HG02852 (cell line): ENCODE data around the gene PHACTR1.

ENCODE experiments used
- ATAC-seq: cut with Tn5 transposase; IDR thresholded peaks from one replicate; pipeline ENCODE4 v1.9.1; 2021; ENCODE audit warnings: mild to moderate bottlenecking, moderate library complexity; ENCODE audit not compliant: unreplicated experiment

Gene PHACTR1

DNA sequence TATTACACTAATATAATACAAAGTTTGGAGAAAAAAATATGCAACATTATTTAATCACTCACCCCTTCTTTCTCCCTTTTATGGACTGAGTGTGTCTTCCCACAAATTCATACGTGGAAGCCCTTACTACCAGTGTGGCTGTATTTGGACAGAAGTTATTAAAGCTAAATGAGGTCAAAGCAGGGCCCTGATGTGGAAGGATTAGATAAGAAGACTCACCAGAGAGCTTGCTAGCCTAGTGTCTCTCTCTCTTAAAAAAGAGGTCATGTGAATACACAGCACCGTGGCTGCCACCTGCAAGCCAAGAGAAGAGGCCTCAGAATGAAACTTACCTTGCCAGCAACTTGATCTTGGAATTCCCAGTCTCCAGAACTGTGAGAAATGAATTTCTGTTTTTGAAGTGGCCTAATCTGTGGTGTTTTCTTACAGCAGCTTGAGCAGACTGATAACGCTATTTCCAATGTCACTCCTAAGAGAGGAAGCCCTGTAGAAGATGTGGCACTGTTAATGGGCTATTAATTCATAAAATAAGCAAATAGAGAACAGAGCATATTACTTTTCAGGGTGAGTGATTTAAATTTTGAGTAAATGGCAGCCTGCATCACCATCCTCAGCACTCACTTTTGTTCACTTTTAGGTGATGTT lies 378.3 kb downstream of the PHACTR1 start:
- no peak for ATAC-seq

DNA sequence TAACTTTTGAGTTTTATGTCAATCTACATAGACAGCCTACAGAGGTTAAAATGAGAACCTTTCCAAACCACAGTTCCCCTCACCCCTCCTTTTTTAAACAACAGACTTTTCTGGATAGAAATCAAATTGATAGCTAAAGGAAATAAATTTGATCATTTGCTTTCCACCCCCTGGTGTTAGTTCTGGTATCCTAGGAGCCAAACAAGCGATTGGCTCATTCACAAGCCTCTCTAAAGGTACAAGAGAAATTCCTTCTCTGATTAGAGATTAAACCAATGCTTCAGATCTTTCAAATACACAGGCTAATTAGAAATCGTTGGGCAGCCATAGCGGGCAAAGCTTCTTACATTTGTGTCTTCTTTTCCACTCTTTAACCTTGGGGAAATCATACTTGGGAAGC lies 379.5 kb downstream of the PHACTR1 start:
- no peak for ATAC-seq

DNA sequence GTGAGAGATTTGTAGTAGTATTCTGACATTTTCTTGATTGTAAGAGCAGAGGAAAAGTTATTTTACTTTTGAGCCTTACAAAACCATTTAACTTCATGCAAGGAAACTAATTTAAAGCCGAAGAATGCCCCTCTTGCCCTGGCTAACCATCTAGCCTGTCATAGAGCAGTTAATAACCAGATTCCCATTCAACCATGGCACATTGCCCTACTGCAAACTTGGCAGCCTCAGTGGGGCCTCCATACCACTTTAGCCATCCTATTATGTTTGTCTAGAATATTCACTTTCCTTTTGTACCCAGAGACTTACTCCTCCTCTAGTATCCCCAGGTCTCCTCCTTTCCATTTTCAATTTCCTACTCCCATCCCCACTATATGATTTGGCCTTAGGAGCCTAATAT lies 380.9 kb downstream of the PHACTR1 start:
- ATAC-seq: no peak

DNA sequence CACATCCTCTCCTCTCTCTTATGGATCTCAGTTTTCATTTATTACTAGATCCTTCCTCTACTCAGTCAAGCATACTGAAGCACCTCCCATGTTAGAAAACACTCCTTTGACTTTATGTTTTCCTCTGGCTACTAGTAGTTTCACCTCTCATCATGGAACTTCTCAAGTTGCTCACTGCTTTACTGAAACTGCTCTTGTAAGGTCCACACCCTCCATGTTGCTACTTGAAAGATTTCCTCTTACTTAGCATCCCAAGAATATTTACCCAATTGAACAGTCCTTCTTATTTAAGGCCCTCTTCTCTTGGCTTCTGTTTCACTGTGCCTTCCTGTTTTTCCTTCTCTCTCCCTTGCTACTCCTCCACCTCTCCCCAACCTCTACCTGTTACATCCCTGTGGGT lies 381.4 kb downstream of the PHACTR1 start:
- ATAC-seq: no peak

DNA sequence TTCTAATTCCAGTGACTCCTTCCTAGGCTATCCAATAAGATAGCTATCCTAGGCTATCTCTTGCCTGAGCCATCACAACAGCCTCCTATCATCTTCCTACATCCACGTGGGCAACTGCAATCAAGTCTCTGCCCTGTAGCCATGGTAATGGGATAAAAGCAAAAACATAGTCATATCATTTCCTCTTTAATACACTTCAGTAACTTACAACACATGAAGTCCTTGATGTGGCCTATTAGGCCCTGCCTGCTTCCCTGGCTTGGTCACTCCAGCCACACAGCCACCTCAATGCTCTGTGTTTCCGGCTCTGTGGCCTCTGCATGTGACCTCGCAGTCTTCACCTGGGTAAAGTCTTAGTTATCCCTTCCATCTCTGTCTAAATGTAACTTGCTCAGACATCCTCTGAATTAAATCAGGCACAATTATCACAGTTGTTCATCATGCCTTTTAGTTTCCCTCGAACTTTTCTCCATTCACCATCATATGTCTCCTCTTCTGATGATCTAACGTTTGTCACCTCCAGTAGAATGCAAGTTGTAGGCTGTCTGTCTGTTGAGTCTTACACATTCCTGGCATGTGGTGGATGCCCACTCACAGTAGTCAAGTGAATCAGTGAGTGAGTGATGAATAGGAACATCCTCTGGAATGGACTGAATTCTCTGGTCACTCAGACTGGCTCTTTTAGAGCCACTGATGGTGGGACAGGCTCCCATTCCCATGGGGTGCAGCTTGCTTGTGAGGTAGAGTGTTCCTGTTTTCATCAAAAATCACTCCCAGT lies 382.4 kb downstream of the PHACTR1 start:
- ATAC-seq: no peak

DNA sequence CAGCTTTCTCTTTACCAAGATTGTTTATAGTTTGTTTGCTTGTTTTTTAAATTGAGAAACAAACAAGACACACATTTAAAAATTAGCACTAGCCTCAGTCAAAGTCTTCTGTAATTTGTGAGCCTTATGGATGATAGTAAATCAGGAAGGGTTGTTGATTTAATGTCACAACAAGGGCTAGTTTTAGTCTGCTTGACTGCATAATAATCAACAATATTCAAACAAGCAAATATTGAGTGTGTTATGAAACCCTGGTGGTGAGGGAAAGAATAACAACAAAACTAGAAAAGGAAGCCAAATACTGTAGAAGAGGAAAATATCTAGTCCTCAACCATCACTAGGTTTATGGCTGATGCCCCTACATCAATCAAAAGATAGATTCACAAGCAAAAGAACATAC lies 383.2 kb downstream of the PHACTR1 start:
- no peak for ATAC-seq

DNA sequence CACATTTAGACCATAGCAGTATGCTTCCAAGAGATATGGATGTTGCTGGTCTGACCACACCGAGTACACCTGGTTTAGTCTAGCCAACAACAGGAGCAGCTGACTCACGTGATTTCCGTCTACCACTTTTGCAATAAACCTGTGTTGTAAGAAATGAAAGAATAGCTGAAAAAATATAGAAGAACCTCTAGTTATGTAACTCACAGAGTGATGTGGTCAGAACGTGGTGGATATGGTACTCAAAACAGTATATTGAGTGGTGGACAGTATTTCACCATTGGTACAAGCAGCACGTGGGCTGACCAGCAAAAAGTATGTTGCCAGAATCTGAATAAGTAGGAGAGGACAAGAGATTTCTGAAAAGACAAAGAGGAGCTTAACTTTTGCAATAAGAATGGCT lies 384.8 kb downstream of the PHACTR1 start:
- no peak for ATAC-seq

DNA sequence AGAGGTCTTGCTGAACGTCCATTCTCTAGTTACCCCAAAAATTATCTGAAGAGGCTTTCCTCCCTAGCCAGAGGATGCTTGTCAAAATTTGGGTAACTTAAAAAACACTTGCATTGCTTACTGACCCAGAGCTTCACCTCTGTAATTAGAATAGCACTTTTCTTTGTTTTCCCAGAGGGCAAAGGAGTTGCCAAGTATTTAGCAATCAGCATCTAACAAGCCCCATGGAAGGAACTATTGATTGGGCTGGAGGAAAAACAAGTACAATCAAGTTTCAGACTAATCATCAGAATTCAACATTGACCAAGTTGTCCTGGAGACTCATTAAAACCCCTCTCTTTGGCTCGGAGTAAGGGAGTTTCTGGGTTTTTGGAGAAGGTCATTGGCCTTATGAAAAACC lies 385.4 kb downstream of the PHACTR1 start:
- ATAC-seq: no peak

DNA sequence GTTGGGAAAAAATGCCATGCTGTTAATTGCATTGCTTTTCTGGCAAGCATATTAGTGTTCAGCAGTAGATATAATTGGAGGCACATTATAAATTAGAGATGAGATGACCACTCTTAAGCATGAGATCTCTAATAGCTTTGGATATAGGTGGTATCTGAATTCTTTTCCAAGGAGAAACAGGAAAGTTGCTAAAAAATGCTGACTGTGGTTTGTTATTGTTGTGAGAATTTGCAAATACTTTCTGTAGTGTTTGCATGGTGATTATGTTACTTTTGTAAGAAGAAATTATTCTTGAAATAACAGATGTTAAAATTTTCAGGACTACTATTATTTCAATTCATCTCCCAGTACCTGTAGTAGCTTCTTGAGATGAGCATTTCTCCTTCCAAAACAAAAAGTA lies 386.6 kb downstream of the PHACTR1 start:
- ATAC-seq: no peak

DNA sequence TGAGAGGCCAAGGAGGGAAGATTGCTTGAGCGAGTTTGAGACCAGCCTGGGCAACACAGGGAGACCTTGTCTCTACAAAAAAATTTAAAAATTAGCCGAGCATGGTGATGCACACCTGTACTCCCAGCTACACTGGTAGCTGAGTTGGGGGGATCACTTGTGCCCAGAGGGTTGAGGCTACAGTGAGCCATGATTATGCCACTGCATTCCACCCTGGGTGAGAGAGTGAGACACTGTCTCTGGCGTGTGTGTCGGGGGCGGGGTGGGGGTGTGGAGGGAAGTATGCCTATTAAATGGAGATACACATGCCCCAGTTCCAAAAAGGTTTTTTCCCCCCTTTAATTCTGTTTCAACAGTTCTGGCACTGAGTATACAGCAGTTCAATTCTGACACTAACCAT lies 388.6 kb downstream of the PHACTR1 start:
- ATAC-seq: no peak

DNA sequence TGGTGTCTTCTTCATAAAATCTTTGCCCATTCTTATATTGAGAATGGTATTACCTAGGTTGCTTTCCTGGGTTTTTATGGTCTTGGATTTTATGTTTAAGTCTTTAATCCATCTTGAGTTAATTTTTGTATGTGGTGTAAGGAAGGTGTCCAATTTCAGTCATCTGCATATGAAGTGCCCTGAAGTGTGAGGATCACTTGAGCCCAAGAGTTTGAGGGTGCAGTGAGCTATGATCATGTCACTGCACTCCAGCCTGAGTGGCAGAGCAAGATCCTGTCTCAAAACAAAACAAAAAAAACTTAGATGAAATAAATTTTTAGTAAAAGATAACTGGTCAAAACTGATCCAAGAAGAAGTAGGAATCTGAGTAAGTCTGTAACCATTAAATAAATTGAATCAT lies 396.4 kb downstream of the PHACTR1 start:
- ATAC-seq: no peak

DNA sequence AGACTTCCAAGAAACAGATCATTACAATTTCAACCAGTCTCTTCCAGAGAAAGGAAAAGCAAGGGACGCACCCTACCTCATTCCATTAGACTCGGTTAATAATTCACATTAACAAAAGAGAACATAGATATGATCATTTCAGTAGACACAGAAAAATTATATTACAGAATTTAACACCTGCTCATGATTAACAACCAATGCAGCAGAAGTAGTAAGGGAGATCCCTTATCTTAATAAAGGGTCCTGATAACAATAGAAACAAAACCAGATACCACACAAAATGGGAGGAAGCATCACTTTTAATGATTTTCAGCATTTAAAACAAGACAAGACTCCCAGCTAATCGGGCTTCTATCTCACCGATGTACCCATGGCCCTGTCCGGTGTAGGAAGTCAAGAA lies 396.8 kb downstream of the PHACTR1 start:
- no peak for ATAC-seq

DNA sequence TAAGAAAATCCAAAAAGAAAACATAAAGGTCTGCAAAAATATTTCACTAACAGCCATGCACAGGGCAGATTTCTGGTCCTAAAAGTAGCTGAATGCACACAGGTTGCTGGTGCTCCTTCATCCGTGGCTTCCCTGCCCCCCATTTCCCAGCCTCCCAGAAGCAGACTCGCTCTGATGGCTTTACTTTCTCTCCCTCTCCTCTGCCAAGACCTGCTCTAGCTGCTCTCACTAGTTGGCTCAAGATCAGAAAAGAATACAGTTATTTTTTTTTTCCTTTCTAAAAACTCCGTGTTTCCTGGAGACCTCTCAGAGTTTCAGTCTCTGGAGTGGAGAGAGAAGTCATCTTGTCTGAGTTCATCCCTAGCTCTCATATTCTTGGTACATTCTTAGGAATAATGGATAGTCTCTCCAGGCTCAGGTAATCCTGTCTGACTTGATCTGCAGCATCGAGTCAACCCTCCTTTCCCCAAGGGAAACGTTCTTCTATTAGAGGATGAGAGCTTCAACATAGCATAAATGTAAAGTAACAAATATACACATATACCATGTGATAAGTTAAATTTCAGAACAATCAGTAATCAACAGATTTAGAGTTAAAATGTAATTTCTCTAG lies 397.5 kb downstream of the PHACTR1 start:
- no peak for ATAC-seq

DNA sequence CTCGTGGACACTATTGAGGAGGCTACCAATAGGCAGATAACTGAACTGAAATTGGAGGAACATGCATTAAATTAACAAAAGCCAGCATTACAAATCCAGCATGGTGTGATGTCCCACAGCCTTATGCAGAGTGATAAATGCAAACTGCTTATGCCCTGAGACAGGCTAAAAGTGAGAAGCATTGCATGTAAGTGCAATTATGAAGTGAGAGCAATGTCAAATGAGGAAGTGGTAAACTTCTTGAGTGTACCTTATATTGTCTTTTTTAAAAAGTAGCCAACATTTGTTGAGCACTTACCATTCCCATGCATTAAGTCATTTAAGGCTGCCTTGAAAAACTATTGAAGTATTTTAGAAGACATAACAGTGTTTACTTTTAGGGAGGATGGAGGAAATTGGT lies 399.6 kb downstream of the PHACTR1 start:
- no peak for ATAC-seq

DNA sequence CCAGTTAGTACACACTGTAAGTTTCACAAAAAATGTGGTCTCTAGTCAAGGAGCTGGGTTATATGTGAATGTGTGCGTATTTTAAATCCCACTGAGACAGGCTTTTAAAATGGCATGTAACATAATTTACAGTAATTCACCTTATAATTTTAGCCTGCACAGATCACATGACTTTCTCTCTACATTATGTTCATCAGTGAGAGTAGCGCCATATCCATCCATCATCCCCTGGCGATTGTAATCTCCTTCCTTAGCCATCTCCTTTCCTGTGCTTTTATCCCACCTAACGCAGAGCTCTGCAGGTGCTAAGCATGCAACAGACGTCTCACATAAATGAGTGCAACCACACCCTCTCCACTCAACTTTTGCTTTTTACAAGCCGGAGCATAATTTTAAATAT lies 401.0 kb downstream of the PHACTR1 start:
- no peak for ATAC-seq

DNA sequence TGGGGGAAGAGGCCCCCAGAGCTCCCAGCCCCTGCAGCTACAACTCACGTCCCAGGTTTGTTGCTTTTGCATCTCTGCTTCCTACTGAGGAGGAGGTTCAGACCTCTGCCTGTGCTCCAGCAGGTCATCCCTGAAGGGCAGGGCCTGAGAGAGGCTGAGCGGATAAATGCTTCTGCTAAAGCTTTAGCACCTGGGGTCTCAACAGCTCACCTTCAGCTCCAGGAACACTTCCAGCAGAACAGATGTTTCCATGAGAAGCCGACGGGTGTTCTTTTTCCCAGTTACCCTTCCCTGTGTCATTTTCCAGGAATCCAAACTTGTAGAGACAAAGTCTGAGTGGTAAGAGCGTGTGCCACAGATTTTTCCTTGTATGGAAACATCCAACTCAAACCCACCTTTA lies 403.0 kb downstream of the PHACTR1 start:
- no peak for ATAC-seq

DNA sequence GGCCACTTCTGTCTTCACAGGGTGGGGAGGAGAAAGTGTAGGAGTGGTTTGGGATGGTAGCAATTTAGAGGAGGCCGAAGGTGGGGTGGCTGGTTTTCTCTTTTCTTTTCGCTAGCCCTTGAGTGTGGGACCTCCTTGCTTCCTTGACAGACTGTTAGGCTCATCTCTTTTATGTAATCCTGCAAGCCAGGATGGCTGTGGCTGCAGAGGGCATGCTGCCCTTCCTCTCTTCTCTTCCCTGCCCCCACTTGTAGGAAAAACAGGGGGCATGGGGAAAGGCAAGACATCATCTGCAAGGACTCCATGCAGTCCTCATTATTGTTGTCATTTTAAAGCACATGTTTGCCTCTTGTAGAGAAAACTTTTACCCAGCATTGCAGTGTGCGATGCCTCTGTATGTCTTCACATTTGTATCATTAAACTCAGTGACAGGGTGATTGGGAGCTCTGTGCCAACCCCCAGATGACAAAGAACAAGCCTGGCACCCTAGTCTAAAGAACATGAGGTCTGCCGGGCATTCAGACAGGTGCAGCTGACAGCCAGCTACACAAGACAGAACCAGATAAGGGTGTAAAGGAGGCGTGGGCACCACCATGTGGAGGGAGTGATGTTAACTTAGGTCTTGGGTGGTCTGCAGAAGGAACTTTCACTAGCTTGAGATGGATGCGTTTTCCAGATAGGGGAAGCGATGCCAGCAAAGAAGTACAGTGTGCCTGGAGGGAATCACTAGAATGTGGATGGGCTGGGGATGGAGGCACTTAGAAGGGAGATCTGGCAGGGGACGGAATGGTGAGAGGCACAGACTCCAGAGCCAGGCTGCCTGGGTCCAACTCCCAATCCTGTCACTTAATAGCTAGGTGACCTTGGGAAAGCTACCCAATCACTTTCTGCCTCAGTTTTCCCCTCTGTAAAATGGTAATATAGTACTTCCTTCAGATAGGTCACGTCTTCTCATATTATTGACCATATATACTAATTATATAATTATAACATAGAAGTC lies 404.2 kb downstream of the PHACTR1 start:
- no peak for ATAC-seq

DNA sequence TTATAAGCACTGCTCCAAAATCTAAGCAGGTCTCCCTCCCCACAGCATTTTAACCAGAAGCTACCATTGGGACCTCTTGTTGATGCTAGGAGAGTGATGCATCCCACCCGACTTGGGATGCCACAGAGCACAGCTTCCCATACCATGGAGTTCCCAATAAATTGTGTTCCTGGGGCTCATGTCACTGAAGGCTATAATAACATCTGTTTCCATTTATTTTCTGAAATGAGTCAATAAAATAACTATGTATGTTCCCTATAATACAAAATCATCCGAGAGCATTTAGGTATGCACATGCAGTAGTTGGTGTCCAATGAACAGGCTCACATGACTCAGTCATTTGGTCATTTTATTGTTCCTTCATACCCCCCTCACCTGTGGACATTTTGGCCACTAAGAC lies 407.6 kb downstream of the PHACTR1 start:
- no peak for ATAC-seq

DNA sequence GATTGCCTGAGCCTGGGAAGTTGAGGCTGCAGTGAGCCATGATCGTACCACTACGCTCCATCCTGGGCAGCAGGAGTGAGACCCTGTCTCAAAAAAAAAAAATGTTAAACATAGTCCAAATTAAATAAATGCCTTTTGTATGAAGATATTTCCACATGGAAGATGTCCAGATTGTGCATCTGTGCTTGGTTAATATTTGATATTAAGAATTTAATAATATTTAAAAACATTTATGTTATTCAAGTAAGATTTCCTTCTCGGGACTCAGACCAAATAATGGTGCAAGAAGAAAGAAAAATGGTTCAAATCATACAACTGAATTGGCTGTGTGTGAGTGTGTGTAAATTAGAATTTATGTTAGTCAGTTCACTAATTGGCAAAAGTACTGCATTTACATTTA lies 409.3 kb downstream of the PHACTR1 start:
- no peak for ATAC-seq

DNA sequence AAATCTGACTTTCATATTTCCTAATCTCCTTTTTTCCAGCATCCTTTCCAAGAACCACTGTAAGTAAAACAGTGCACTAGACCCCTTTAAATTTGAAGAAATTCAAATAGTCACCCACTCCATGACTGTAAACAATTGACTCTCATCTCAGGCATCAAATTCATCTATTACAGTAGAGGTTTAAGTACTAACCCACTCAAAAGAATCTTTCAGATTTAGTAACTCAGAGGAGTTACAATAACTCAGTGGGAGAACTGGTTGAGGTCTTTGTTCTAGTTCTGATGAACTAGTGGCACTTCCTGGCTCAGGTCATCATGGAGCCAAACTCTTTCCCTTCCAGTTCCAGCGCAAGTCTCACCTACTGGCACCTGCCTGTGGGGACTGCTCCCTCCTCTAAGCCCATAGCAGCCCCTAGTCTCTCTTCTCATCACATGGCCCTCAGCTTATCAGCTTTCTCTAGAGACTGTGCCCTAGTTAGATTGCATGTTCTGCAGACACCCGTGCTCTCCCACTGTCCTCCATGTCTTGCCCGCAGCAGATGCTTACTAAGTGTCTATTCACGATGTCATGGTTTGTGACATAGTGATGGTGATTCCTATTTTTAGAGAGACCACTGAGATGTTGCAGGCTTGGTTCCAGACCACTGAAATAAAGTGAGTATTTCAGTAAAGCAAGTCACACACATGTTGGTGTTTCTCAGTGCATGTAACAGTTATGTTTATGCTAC lies 415.5 kb downstream of the PHACTR1 start:
- no peak for ATAC-seq
